NCI-H146 treated with DMSO at 0.1 percent for 48 hours (cell line): Measurements from ENCODE around the gene SVIL.

Experiments
- DNase-seq: peaks from one replicate; lab custom pipeline; 2025; ENCODE audit not compliant: unreplicated experiment; lab: John Stamatoyannopoulos, UW

SVIL gene

GRCh38 chr10:29634764-29635625 lies at the start of gene SVIL:
TSS of gene SVIL (minus strand) at chr10:29634971. CDS start at chr10:29555058, 79,913 bp downstream.
- DNase-seq: no peak

- no peak for DNase-seq
Measured at GRCh38 chr10:29681676-29682448, 47.1 kb upstream of the SVIL start.

GRCh38 chr10:29680091-29680490 lies 45.3 kb upstream of the SVIL start:
- DNase-seq: no peak

- DNase-seq: no peak
Measured at GRCh38 chr10:29676732-29677131, 42.0 kb upstream of the SVIL start.

- DNase-seq: no peak
Measured at GRCh38 chr10:29675984-29676383, 41.2 kb upstream of the SVIL start.

- DNase-seq: no peak
Measured at GRCh38 chr10:29671968-29672367, 37.2 kb upstream of the SVIL start.

GRCh38 chr10:29671228-29671780 lies 36.5 kb upstream of the SVIL start:
- DNase-seq: no peak

- no peak for DNase-seq
Measured at GRCh38 chr10:29670761-29671160, 36.0 kb upstream of the SVIL start.

GRCh38 chr10:29669149-29669548 lies 34.4 kb upstream of the SVIL start:
- DNase-seq: no peak

GRCh38 chr10:29668628-29669027 lies 33.9 kb upstream of the SVIL start:
- no peak for DNase-seq

GRCh38 chr10:29667191-29667590 lies 32.4 kb upstream of the SVIL start:
- no peak for DNase-seq

- DNase-seq: no peak
Measured at GRCh38 chr10:29666201-29666600, 31.4 kb upstream of the SVIL start.

- DNase-seq: no peak
Measured at GRCh38 chr10:29663718-29664117, 28.9 kb upstream of the SVIL start.

- DNase-seq: no peak
Measured at GRCh38 chr10:29658984-29659965, 24.5 kb upstream of the SVIL start.

GRCh38 chr10:29657719-29658274 lies 23.0 kb upstream of the SVIL start:
- no peak for DNase-seq

GRCh38 chr10:29656451-29656992 lies 21.8 kb upstream of the SVIL start:
- no peak for DNase-seq

- DNase-seq: no peak
Measured at GRCh38 chr10:29652192-29652591, 17.4 kb upstream of the SVIL start.

- no peak for DNase-seq
Measured at GRCh38 chr10:29651767-29652166, 17.0 kb upstream of the SVIL start.

GRCh38 chr10:29650552-29650944 lies 15.8 kb upstream of the SVIL start:
- no peak for DNase-seq
